Tibial nerve (tissue), 4 donors: ENCODE data around the gene LIPN. TPM values are rescaled to one million over a fixed set of nuclear protein-coding genes. Genes with fewer than 3 reads are reported as not detected.
A peak's percentile ranks its signal among the peaks of the same experiment; 100 is the strongest.

Experiments used
- DNase-seq, 2 donors: peaks; one replicate each; pipeline ENCODE4 v3.0.0-alpha.2; 2019; ENCODE audit warnings: low spot score in 2 of 2
- H3K27ac ChIP-seq, 4 donors: fragments of 200-600 bp; sonication (generic) in 3 of 4; one replicate each; pipeline ENCODE4 v1.5.1; 2017 to 2019; ENCODE audit warnings: mild to moderate bottlenecking in 1 of 4
- H3K27me3 ChIP-seq, 2 donors: fragments of 200-600 bp; sonication (generic) in 1 of 2; one replicate each; pipeline versions ENCODE4 v1.5.1 to v1.6.0; 2017 to 2019
- H3K36me3 ChIP-seq, 3 donors: fragments of 200-600 bp; sonication (generic); one replicate each; pipeline ENCODE4 v1.5.1; 2018 to 2019
- H3K4me1 ChIP-seq, 4 donors: fragments of 200-600 bp; sonication (generic) in 3 of 4; one replicate each; pipeline ENCODE4 v1.5.1; 2017 to 2019
- H3K4me3 ChIP-seq, 4 donors: fragments of 200-600 bp; sonication (generic) in 3 of 4; one replicate each; pipeline ENCODE4 v1.5.1; 2017 to 2019; ENCODE audit warnings: mild to moderate bottlenecking in 1 of 4, moderate library complexity in 1 of 4
- H3K9me3 ChIP-seq, 4 donors: fragments of 200-600 bp; sonication (generic) in 3 of 4; one replicate each; pipeline ENCODE4 v1.5.1; 2017 to 2019
- CTCF ChIP-seq, 5 experiments: fragments of 200-600 bp in 3 of 5; fragments of 450-650 bp in 2 of 5; sonication (generic) in 3 of 5; IDR thresholded peaks; one replicate each; pipeline ENCODE4 v1.5.1; 2016 to 2019; ENCODE audit warnings: antibody characterized with exemption in 5 of 5, mild to moderate bottlenecking in 3 of 5, moderate library complexity in 2 of 5
- EP300 ChIP-seq, 2 donors: sonication (generic); formaldehyde crosslinking; IDR thresholded peaks; one replicate each; pipeline ENCODE4 v1.6.1; 2017; ENCODE audit warnings: antibody characterized with exemption in 2 of 2, mild to moderate bottlenecking in 1 of 2
- POLR2A ChIP-seq, 2 donors: fragments of 450-650 bp; IDR thresholded peaks; one replicate each; pipeline ENCODE4 v1.6.1; 2017; ENCODE audit warnings: antibody characterized with exemption in 2 of 2, mild to moderate bottlenecking in 2 of 2, moderate library complexity in 2 of 2
- WGBS, 2 donors: methylation state at CpG; one replicate each; pipeline ENCODE4 v1.1.5; 2018; 5-methylcytosine and 5-hydroxymethylcytosine counted together
- total RNA-seq, 4 donors: library from RNA; depleted of rRNA; stranded (reverse); fragments of >200 nt; gene quantifications; one replicate each; pipeline ENCODE4 v1.1.0, GENCODE V29; 2016

The LIPN gene
- total RNA-seq = not detected

DNA sequence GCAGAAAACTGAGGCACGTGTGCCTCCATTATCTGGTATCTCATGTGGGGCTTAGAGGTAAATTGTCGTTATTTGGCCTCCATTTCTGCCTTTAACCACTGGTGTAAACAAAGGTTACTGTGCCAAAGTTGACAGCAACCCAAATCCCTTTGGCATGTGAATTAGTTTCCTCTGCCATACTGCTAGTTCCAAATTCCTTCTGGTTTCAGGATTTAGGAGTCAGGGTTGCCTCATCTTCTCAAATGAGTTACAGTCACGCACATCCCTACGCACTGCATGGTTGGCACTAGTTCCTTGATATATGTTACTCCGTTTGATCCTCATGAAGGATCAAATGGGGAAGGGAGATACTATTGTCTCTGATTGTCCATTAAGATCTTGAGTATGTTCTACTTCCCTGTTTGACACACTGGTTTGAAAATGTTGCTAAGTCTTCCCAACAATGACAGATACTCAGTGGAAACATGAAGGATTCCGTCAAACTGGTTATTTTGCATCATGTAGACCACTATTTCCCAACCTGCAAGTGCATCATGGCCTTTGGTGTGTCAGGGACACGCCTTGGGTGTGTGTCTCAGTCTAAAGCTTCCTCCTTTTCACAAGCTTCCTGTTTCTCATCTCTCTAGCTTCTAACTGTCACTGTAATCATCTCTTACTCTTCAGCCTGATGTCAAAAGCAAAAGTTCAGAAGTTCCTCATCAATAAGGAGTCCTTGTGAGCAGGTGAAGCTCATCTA lies at the start of gene LIPN:
Gene LIPN, plus strand, starts transcription at position 655 of the 736 bp plus-strand sequence. CDS start 1,386 bp downstream, outside the sequence.
- no peaks in the 10 kb centered on the region for H3K27me3 ChIP-seq

DNA sequence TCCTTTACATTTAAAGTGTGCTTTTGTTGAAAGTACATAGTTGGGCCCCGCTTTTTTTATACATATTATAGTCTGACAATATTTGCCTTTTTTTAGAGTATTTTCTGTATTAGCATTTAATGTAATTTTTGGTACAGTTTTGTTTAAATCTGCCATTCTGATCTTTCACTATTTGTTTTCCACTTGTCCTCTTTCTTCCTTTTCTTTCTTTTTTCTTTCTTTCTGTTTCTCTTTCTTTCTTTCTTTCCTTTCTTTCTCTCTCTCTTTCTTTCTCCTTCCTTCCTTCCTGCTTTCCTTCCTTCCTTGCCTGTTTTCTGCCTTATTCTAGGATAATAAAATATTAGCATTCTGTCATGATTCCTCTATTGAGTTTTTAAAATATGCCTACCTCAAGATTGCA lies 44.3 kb upstream of the LIPN start:
- Histone ChIP-seq H3K9me3 (no peaks in the 10 kb centered on the region), H3K27ac (no peak overlapping the region), H3K27me3 (no peaks in the 10 kb centered on the region), H3K4me1 (no peaks in the 10 kb centered on the region), H3K36me3 (no peaks in the 10 kb centered on the region), H3K4me3 (no peak overlapping the region)
- DNase-seq = no peak
- 93 to 94% methylated on average over 1 of the region's 1 CpG for WGBS, 2 donors
- TF ChIP-seq EP300 (IDR thresholded peaks at IDR 0.05) = no peak
- TF ChIP-seq POLR2A (IDR thresholded peaks at IDR 0.05) = no peak
- TF ChIP-seq CTCF (IDR thresholded peaks at IDR 0.05) = no peak

More for the DNA sequence above, at the start of gene LIPN:
- DNase-seq = peak in 1 of 2 donors; percentile 44
- Histone ChIP-seq H3K4me1 (no peaks in the 10 kb centered on the region), H3K36me3 (no peaks in the 10 kb centered on the region), H3K4me3 (no peak within 1 kb of the TSS), H3K27ac (peak within 1 kb of the TSS in 1 of 4 donors; percentile 27), H3K9me3 (no peaks in the 10 kb centered on the region)
- TF ChIP-seq EP300 (IDR thresholded peaks at IDR 0.05) (peak in 1 of 2 donors; percentile 78), POLR2A (IDR thresholded peaks at IDR 0.05) (no peak), CTCF (IDR thresholded peaks at IDR 0.05) (no peak)
- 86 to 87% methylated on average over 7 of the region's 7 CpGs for WGBS, 2 donors

DNA sequence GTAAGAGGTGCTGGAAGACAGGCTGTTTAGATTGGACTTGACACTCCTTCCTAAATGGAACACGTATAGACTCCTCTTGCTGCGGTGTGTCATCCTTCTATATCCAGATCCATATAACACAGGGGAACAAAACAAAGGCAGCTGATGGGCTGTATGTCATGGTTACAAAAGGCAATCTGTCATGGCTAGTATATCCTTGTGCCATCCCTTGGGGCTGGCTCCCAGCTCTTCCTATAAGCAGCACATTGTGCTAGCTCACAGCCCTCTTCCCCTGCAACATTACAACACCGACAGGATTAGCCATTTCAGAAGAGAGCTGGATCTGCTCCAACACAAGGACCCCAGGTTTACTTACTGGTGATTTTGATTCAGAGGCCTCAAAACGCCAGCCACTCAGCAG lies 38.4 kb upstream of the LIPN start:
- no peaks in the 10 kb centered on the region for H3K9me3 ChIP-seq
- 52 to 57% methylated on average over 4 of the region's 4 CpGs for WGBS, 2 donors
- H3K4me3 ChIP-seq = no peak overlapping the region
- no peak for TF ChIP-seq CTCF (IDR thresholded peaks at IDR 0.05)
- TF ChIP-seq EP300 (IDR thresholded peaks at IDR 0.05) = no peak
- TF ChIP-seq POLR2A (IDR thresholded peaks at IDR 0.05) = no peak
- DNase-seq = no peak
- no peaks in the 10 kb centered on the region for H3K36me3 ChIP-seq
- H3K27ac ChIP-seq = no peak overlapping the region
- H3K4me1 ChIP-seq = no peaks in the 10 kb centered on the region
- no peaks in the 10 kb centered on the region for H3K27me3 ChIP-seq

GRCh38 chr10:88725798-88726197 lies 34.0 kb upstream of the LIPN start:
- Histone ChIP-seq H3K27ac (no peak overlapping the region), H3K9me3 (no peaks in the 10 kb centered on the region), H3K27me3 (no peaks in the 10 kb centered on the region), H3K4me3 (no peak overlapping the region), H3K4me1 (no peaks in the 10 kb centered on the region), H3K36me3 (no peaks in the 10 kb centered on the region)
- WGBS, 2 donors = 7 to 20% methylated on average over 1 of the region's 1 CpG
- TF ChIP-seq POLR2A (IDR thresholded peaks at IDR 0.05) = no peak
- TF ChIP-seq CTCF (IDR thresholded peaks at IDR 0.05) = no peak
- TF ChIP-seq EP300 (IDR thresholded peaks at IDR 0.05) = no peak
- DNase-seq = no peak

GRCh38 chr10:88728107-88728763 lies 31.6 kb upstream of the LIPN start:
- Histone ChIP-seq H3K27me3 (no peaks in the 10 kb centered on the region), H3K27ac (no peak overlapping the region), H3K9me3 (no peaks in the 10 kb centered on the region), H3K36me3 (no peaks in the 10 kb centered on the region), H3K4me3 (no peak overlapping the region), H3K4me1 (no peaks in the 10 kb centered on the region)
- 77 to 81% methylated on average over 30 of the region's 30 CpGs for WGBS, 2 donors
- no peak for DNase-seq
- TF ChIP-seq CTCF (IDR thresholded peaks at IDR 0.05) (no peak), EP300 (IDR thresholded peaks at IDR 0.05) (no peak), POLR2A (IDR thresholded peaks at IDR 0.05) (no peak)
